HepG2 (cell line): ENCODE measurements around the gene GLE1.

Source experiments
- JUND ChIP-seq: sonication (generic); formaldehyde crosslinking; IDR thresholded peaks from 2 replicates; pipeline ENCODE4 v1.8.0; 2022; ENCODE audit warnings: mild to moderate bottlenecking, missing genetic modification reagents
- MEIS1 ChIP-seq: sonication (generic); formaldehyde crosslinking; IDR thresholded peaks from 2 replicates; pipeline ENCODE4 v1.9.0; 2021; ENCODE audit warnings: mild to moderate bottlenecking, missing genetic modification reagents, moderate library complexity, borderline replicate concordance

- TF ChIP-seq JUND (CRISPR knock-in tag), result no peak
- TF ChIP-seq MEIS1, result no peak
Measured at GRCh38 chr9:128521956-128522355, 17.4 kb downstream of the GLE1 start.
